ES-I3 (cell line): ENCODE measurements around the gene SLC26A2.

ENCODE experiments used
- H3K36me3 ChIP-seq: 2 replicates; pipeline ENCODE4 v1.6.1; 2013; ENCODE audit warnings: mild to moderate bottlenecking, low read length, control low read depth, moderate library complexity; ENCODE audit not compliant: insufficient read depth
- H3K4me1 ChIP-seq: 2 replicates; pipeline ENCODE4 v1.6.1; 2013; ENCODE audit warnings: mild to moderate bottlenecking, control low read depth, low read length; ENCODE audit not compliant: insufficient read depth
- H3K9ac ChIP-seq: 2 replicates; pipeline ENCODE4 v1.6.1; 2013; ENCODE audit warnings: low read depth, mild to moderate bottlenecking, low read length, moderate library complexity
- H3K9me3 ChIP-seq: 2 replicates; pipeline ENCODE4 v1.6.1; 2013; ENCODE audit warnings: mild to moderate bottlenecking, low read length, moderate library complexity; ENCODE audit not compliant: control insufficient read depth, insufficient read depth

SLC26A2 gene

DNA sequence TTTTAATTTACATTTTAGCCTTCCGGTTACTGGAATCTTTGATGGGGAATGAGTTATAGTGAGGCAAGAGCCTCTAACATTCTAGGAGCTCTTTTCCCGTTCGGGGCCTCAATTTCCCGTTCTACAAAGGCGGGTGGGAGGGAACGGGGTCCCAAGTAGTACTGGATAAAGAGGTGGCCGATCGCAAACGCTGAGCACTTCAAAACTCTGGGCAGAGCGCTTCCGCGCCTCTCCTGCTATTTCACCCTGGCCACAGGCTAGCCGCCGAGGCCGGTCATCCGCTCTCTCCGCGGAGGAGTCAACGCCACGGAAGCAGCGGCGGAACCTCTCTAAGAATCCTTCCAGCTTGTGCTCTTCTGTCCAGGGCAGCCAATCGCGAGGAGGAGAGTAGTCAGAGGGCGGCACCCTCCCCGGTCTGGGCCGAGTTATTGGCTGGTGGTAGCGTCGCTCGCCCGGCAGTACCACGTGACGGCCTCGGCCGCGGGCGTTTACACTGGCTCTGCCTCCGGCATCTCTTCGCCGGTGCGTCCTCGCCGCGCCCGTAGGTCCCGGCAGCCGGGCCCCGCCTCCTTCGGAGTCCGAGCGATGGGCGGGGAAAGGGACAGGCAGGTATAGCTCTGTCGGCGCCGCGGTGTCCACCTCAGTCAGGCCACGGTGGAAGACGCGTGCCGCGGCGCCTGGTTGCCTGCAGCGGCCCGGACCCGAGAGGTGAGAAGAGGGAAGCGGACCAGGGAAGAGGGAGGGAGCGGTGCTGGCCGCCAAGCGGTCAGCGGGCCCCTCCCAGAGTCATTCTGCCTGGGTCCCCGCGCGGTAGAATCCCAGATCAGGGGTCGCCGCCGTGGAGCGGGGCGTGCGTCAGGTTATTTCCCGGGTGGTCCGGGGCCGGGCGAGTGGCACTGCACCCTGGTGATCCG is at the start of gene SLC26A2:
Gene SLC26A2, plus strand, starts transcription at position 487 of the 914 bp plus-strand sequence. CDS start 16,895 bp downstream, outside the sequence.
- H3K36me3 ChIP-seq: no peaks in the 10 kb centered on the region
- no peaks in the 10 kb centered on the region for H3K4me1 ChIP-seq
- H3K9me3 ChIP-seq: no peaks in the 10 kb centered on the region
- peak within 1 kb of the TSS; percentile 68 for H3K9ac ChIP-seq

DNA sequence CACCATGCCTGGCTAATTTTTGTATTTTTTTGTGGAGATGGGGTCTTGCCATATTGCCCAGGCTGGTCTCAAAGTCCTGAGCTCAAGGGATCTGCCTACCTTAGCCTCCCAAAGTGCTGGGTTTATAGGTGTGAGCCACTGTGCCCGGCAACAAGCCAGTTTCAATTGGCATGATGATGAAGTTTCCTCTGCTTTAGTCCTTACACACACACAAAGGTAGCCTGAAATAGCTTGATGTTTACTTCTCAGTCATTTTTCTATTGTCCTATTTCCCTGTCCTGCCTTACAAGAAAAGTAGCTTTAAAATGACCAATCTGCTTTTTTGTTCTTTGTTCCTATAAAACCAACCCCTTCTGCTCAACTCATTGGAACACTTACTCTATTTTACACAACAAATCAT is 49.5 kb upstream of the SLC26A2 start:
- no peaks in the 10 kb centered on the region for H3K9me3 ChIP-seq
- no peak overlapping the region for H3K9ac ChIP-seq
- no peaks in the 10 kb centered on the region for H3K36me3 ChIP-seq
- no peaks in the 10 kb centered on the region for H3K4me1 ChIP-seq

DNA sequence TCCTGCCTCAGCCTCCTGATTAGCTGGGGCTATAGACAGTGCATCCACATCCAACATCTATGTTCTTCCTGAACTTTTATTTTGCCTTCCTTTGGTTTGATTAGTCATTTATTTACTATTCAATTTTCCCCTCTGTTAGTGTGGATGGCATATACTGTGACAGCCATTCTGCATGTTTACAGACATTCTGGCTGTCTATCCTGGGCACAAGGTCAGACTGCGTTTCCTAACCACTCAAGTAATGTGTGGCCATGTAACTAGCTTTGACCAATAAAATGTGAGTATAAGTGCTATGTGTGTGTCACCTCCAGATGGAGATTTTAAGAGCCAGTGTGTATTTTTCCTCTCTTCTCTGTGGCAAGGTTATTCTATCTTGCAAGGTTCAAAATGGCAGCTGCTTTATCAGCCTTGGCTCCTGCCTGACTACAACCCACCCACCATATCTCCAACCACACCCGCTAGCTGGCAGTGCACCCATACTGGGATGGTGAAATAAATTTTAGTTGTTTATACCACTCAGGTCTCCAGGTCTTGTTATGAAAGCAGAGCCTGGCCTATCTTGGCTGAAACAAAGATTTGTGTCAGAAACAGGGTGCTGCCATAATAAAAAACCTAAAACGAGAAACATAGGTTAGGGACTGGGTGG is 48.2 kb upstream of the SLC26A2 start:
- no peaks in the 10 kb centered on the region for H3K9me3 ChIP-seq
- H3K9ac ChIP-seq: no peak overlapping the region
- no peaks in the 10 kb centered on the region for H3K4me1 ChIP-seq
- H3K36me3 ChIP-seq: no peaks in the 10 kb centered on the region

DNA sequence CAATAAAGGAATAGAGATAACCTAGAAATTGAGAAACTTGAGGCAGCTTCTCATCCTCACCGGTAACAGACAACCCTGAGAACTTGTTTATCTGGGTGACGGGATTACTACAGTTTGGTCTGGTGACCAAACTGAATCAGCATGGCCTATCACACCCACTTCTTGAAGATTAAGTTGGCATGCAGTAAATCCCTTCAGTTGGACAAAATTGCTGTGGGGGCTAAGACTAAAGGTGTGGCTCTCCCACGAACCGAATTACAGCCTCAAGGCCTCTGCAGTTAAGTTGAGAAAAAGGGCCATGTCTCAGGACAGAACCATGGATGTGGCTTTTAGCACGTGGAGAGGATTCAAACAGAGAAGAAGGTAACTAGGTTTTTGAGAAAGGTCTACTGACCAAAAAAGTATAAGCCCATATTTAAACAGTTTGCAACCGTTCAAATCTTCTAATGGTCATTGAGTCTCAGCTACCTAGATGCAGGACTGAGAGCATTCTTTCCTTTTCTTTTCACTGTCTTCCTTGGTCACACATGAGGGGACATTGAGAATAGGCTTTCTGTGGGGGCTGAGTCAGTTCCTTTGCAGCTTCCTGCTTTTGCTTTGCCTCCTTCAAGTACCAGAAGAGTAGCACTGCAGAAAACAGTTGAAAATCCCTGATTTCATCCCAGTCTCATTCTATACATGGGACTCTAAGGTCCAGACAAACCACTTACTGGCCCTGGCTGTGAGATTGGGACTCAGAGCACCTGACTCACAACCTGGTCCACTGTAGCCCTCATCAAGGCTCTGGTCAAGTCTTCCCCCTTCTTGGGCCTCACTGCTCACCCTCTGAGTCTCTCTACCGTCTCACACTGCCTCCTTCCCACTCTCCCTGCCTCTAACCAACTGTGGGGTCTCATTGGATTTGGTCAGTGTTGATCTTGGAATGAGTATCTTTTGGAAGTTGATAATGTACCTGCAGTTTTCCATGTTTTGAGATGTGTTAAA is 46.8 kb upstream of the SLC26A2 start:
- H3K9me3 ChIP-seq: no peaks in the 10 kb centered on the region
- H3K9ac ChIP-seq: no peak overlapping the region
- H3K36me3 ChIP-seq: no peaks in the 10 kb centered on the region
- no peaks in the 10 kb centered on the region for H3K4me1 ChIP-seq

DNA sequence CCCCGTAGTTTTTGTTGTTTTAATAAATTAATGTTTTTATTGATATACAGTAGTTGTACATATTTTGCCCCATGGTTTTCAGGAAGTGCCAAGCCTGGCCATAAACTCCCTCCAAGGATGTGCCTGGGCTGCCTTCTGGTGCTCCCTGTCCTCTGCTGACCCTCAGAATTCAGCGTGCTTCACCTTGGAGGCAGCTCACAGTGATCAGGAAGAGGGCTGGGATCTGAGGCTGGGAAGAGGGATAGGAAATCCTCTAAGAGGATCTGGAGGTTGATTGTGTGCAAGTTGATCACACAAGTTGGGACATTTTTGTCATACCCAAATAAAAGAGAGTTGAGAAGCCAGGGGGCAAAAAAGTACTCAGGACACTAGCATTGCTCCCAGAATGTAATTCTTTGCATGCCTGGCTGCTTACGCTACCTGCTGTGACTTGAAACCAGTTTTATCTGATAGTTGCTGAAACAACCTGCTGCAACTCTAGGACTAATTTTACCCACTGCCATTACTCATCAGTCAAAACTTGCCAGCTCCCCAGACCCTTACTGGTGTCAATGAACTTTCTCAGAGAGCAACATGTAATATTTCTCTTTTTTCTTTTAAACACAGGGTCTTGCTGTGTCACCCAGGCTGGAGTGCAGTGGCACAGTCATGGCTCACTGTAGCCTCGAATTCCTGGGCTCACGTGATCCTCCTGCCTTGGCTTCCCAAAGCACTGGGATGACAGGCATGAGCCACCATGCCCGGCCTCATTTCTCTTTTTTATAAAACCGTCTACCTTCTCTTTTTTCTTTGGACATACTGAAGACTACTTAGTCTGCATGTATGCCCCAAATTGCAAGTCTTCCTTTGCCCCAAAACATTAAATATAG is 44.9 kb upstream of the SLC26A2 start:
- Histone ChIP-seq H3K36me3 (no peaks in the 10 kb centered on the region), H3K9me3 (no peaks in the 10 kb centered on the region), H3K9ac (no peak overlapping the region), H3K4me1 (0 out of 2 replicates have a peak, but pooled peaks cover 5% of the 10 kb centered on the region)

DNA sequence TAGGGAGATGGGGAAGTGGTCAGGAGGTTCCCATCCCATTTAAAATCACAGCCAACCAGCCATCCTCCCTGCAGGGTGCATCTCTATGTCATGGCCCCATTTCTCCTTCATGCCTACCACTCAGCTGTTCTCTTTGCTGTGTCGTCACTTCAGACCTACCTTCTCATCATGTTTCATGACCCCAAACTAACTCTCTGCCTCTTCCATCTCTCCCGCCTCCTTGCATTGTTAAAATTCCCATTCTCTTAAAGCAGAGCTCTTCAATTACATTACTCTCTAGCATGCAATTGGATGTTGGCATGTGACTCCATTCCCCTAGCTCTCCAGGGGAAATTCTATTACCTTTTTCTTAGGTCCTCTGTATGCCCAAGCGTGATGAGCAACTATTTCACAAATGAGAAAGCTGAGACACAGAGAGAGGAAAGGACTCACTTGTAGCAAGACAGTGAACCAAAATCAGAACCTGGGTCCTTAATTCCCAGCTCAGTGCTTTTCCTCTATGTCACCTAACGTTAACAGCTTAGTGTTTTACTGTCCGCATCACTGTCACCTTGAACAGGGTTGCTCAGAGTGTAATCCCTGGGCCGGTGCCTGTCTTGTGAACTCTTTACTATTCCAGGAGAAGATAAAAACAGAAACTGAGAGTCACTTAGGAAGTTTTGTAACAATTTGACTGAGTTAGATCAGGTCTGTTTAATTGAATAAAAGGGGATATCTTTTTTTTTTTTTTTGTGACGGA is 44.1 kb upstream of the SLC26A2 start:
- no peaks in the 10 kb centered on the region for H3K9me3 ChIP-seq
- no peaks in the 10 kb centered on the region for H3K36me3 ChIP-seq
- H3K4me1 ChIP-seq: 0 out of 2 replicates have a peak, but pooled peaks cover 5% of the 10 kb centered on the region
- H3K9ac ChIP-seq: no peak overlapping the region

DNA sequence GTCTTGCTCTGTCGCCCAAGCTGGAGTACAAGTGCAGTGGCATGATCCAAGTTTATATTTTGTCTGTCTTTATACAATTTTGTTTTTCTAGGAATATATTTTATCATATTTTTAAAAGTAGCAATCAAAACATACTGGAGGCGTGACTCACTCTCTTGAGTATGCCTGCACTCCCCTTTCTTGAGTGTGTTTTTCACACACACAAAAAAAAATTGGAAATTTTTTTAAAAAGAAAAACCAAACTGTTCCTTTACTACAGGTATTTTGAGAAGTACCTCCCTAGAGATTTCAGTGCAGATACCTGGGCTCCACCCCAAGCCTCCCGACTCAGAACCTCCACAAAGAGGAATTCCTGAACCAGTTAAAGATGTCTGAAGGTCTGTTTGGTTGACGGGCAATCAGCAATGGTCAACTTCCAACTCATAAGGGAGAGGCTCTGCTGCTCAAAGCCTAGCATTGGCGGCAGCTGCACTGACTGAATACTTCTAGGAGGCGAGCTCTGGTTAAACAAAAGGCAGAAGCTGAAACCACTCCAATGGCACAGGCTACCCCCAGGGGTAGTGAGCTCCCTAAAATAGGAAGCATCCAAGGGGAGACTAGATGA is 43.4 kb upstream of the SLC26A2 start:
- Histone ChIP-seq H3K9me3 (no peaks in the 10 kb centered on the region), H3K36me3 (no peaks in the 10 kb centered on the region), H3K9ac (no peak overlapping the region), H3K4me1 (0 out of 2 replicates have a peak, but pooled peaks cover 5% of the 10 kb centered on the region)

DNA sequence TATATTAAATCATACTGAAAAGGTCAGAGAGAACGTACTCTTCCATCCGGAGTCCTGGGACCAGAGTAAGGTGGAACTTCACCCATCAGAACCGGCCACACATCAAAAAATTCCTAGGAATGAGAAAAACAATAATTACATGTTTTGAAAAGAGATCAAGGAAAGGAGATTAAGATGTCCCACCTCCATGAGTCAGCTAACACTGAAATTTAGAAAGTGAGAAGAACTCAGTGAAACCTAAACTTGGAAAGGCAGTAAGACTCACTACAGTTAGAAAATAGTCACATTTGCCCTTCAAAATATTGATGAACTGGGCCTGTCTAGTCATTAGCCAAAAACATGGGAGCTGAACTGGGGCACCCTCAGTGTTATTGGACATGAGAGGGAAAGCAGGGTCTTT is 39.0 kb upstream of the SLC26A2 start:
- no peaks in the 10 kb centered on the region for H3K9me3 ChIP-seq

DNA sequence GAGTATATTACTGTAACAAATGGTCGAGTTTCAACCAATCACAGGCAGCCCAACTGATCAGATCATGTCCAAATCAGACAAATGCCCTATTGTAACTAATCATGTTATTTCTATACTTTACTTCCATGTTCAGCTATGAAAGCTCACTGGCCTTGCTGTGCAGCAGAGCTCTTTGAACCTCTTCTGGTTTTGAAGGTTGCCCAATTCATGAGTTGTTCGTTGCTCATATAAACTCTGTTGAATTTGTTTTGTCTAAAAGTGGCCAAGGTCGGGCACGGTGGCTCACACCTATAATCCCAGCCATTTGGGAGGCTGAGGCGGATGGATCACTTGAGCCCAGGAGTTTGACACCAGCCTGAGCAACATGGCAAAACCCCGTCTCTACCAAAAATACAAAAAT is 37.6 kb upstream of the SLC26A2 start:
- Histone ChIP-seq H3K9me3 (no peaks in the 10 kb centered on the region), H3K36me3 (no peaks in the 10 kb centered on the region), H3K9ac (no peak overlapping the region), H3K4me1 (0 out of 2 replicates have a peak, but pooled peaks cover 5% of the 10 kb centered on the region)

More for the DNA sequence above, 39.0 kb upstream of the SLC26A2 start:
- 0 out of 2 replicates have a peak, but pooled peaks cover 5% of the 10 kb centered on the region for H3K4me1 ChIP-seq
- no peaks in the 10 kb centered on the region for H3K36me3 ChIP-seq
- no peak overlapping the region for H3K9ac ChIP-seq

DNA sequence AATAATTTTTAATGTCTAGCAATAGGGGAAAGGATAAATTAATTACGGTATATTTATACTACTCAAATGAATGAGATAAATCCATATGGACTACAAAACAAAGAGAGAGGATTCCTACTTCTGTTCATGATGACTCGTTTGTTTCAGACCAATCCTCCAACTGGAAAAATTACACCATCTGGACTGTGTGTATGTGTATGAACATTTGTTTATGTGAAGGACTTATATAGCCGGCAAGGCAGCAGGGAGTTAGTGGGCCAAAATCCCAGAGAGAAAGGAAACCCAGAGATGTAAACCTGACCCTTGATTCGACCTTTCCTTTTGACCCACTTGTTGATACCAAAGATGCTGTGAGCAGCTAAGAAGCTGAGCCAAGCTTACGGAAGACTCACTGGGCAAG is 36.1 kb upstream of the SLC26A2 start:
- Histone ChIP-seq H3K4me1 (0 out of 2 replicates have a peak, but pooled peaks cover 3% of the 10 kb centered on the region), H3K9ac (no peak overlapping the region), H3K9me3 (no peaks in the 10 kb centered on the region), H3K36me3 (no peaks in the 10 kb centered on the region)

DNA sequence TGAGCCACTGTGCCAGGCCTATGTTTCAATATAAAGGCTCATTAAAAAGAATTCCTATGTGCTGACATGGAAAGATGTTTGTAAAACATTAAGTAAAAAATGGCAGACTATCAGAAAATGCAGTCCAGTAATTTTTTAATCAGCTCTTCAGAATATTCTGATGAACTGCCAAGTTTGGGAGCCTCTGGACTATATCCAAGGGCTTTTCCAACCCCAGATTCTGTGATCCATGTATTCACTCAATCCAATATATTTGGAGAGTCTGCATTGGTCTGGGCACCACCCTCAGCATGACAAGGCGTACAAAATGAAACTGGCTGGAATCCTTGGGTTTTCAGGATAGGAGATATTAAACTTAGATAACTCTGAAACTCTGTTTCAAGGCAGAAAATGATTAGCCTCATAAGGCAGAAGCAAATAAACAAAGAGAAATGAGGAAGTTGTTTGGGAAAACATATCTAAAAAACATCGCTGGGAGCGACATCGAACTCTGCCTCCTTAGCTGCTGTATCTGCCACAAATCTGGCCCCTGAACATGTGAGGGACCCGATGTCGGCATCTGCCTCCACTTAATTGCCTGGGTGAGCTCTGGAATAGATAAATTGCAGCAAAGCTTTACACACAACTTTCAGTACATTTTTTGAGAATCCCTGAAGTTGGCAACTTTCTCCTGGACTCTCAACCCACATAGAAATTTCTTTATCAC is 30.4 kb upstream of the SLC26A2 start:
- H3K9me3 ChIP-seq: no peaks in the 10 kb centered on the region
- H3K4me1 ChIP-seq: no peaks in the 10 kb centered on the region
- H3K9ac ChIP-seq: no peak overlapping the region
- H3K36me3 ChIP-seq: no peaks in the 10 kb centered on the region
